ENCODE measurements around the gene ZNF22.

The ZNF22 gene

DNA sequence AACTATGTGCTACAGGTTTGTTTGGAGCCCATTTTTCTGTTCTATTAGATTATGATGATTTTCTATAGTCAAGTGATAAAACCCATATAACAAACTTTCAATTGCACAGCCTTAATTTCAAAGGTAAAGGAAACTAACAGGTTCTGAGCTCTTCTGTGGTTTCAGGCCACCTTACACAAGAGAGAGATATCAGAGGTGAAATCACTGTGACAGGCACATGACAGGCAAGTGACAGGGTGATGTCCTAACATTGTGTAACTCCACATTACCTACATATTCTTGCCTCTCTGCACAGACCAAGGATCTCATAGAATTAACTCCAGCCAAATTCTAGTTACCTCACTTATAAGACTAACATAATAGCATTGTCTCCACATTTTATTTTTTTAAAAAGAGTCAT lies 35.0 kb downstream of the ZNF22 start:
- DNase-seq = no peak

DNA sequence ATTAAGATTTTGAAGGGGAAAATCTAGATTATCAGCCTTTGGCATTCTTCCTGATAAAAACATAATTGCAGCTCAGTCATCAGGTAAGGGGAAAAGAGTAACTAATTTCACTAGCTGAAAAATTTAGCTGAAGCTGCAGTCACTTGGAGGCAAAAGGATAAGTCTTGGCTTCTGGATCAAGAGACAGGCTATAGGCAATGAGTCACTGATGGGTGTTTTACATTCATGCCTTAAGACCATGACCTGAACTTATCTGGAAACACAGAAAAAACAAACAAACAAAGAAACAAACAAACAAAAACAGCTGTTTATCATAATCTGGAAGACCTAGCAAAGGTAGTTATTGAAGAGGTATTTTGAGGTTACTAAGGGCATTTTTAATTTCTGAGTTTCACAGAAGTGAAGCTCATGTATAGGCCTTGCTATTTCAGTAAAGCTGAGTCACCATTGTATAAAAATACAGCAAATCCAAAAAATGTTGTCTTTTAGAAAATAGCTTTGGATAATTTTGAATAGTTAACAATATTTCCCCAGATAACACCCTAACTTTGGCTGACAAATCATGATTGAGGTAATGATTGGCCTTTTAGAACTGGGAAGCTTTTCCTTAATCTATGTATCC lies 40.3 kb downstream of the ZNF22 start:
- no peak for DNase-seq

DNA sequence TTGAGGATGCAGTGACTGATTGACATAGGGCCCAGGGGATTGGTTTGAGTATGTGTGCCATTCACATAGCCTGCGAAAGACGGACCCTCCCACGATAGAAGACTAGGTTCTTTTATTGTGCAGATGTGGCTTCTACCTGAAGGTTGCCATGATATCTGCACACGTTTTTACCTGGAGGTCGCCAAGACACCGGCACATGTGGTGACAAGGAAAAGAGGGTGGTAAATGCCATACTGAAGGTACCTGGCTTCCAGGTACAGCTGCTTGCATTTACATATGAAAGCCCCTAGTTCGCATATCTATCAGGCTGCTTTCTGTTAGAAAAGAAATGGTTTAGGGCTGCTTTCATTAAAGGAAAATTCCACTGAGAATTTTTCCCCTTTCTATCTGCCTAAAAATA lies 43.6 kb downstream of the ZNF22 start:
- DNase-seq = no peak

DNA sequence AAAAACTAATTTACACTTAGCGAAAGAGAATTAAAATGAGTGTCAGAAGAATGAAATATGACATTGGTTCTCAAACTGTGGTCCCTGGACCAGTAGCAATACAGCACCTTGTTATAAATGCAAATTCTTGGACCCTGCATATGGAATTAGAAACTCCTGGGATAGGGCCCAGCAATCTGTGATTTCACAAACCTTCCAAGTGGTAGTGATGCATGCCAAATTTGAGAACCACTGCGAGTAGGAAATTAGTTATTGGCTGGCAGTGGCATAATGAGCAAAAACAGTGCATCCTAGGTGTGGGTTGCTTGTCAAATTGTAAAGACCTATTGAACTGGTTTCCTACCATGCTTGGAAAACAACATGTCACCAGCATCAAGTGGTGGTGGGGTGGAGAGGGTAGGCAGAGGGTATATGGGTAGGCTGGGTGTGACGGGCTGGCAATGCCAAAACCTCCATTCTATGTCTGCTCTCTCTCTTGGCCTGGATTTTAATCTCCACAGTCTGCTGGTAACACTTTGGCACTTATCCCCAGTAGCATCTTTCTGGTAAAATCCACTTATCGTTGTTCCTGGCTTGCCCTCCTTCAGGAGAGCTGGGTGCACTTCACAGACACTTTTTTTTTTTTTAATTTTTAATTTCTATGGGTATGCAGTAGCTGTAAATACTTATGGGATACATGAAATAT lies 50.0 kb downstream of the ZNF22 start:
- no peak for DNase-seq

DNA sequence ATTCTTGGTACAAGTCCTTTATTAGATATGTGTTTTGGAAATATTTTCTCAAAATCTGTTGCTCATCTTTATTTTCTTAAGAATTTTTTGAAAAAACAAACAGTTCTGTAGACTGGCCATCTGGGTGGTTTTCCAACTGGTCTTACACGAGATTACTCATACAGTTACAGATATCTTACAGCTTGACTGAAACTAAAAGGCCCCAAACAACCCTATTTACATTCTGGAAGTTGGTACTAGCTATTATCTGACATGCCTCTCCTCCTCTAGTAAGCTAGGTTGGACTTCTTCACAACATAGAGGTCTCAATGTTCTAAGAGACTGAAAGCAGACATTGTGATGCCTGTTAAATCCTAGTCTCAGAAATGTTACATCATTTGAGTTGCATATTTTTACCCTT lies 52.0 kb downstream of the ZNF22 start:
- DNase-seq = no peak

DNA sequence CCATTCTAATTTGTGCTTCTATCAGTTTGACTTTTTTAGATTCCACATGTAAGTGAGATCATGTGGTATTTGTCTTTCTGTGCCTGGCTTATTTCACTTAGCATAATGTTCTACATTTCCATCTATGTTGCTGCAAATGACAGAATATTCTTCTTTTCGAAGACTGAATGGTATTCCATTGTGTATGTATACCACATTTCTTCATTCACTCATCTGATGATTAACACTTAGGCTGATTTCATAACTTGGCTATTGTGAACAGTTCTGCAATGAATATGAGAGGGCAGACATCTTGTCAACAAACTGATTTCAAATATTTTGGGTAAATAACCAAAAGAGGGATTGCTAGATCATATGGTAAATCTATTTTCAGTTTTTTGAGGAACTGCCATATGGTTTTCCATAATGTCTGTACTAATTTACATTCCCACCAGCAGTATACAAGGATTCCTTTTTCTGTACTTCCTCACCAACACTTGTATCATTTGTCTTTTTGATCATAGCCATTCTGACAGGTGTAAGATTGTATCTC lies 52.9 kb downstream of the ZNF22 start:
- DNase-seq = no peak

Measured in NCI-H1694 (cell line).